HG03103 (cell line): ENCODE measurements around the gene GHDC.
A peak's percentile ranks its signal among the peaks of the same experiment; 100 is the strongest.

ENCODE experiments used
- ATAC-seq: cut with Tn5 transposase; IDR thresholded peaks from one replicate; pipeline ENCODE4 v1.9.1; 2021; ENCODE audit warnings: low read depth; ENCODE audit not compliant: unreplicated experiment

Gene GHDC

GRCh38 chr17:42184713-42185620 is 9.3 kb downstream of the GHDC start, which contains the start of gene HCRT:
HCRT (minus strand) TSS chr17:42185452; CDS start chr17:42185365, 87 bp downstream.
- no peak for ATAC-seq

GRCh38 chr17:42183741-42184711 is 10.3 kb downstream of the GHDC start:
- peak; percentile 53 for ATAC-seq

- no peak for ATAC-seq
Observed at GRCh38 chr17:42182927-42183734, 11.2 kb downstream of the GHDC start.

- no peak for ATAC-seq
Observed at GRCh38 chr17:42181851-42182207, 12.5 kb downstream of the GHDC start.

GRCh38 chr17:42180922-42181850 is 13.1 kb downstream of the GHDC start, which contains the start of gene KCNH4:
KCNH4 (minus strand) TSS chr17:42181142; CDS start chr17:42180945, 197 bp downstream.
- ATAC-seq, result no peak

- ATAC-seq, result no peak
Observed at GRCh38 chr17:42180411-42180921, 13.8 kb downstream of the GHDC start.

GRCh38 chr17:42179911-42180410 is 14.3 kb downstream of the GHDC start:
- ATAC-seq, result no peak

- no peak for ATAC-seq
Observed at GRCh38 chr17:42179335-42179734, 15.0 kb downstream of the GHDC start.

- ATAC-seq, result no peak
Observed at GRCh38 chr17:42178817-42179216, 15.5 kb downstream of the GHDC start.

- no peak for ATAC-seq
Observed at GRCh38 chr17:42177684-42178083, 16.6 kb downstream of the GHDC start.

GRCh38 chr17:42174126-42174783 is 20.0 kb downstream of the GHDC start:
- no peak for ATAC-seq

- ATAC-seq, result no peak
Observed at GRCh38 chr17:42171831-42172230, 22.5 kb downstream of the GHDC start.

- ATAC-seq, result no peak
Observed at GRCh38 chr17:42169351-42169750, 24.9 kb downstream of the GHDC start.

- ATAC-seq, result no peak
Observed at GRCh38 chr17:42167807-42168206, 26.5 kb downstream of the GHDC start.

GRCh38 chr17:42166196-42166763 is 28.0 kb downstream of the GHDC start:
- no peak for ATAC-seq

- no peak for ATAC-seq
Observed at GRCh38 chr17:42165751-42166150, 28.5 kb downstream of the GHDC start.

GRCh38 chr17:42163696-42164407 is 30.4 kb downstream of the GHDC start:
- no peak for ATAC-seq
